ENCODE measurements around the gene MYO1D.

GRCh38 chr17:32485261-32486110 is 391.4 kb downstream of the MYO1D start:
- TF ChIP-seq CTCF (conservative IDR thresholded peaks at IDR 0.05): no peak
- TF ChIP-seq EZH2 (IDR thresholded peaks at IDR 0.05; ENCODE audit: low read depth): no peak
